PFSK-1 (cell line): ENCODE measurements around the gene ANGPT4.

Source experiments
- FOXP2 ChIP-seq: optimal IDR thresholded peaks from 2 replicates; pipeline ENCODE3; 2011; ENCODE audit warnings: borderline replicate concordance, control low read depth, inconsistent platforms; ENCODE audit not compliant: insufficient read depth; ENCODE audit errors: extremely low read length, extremely low read depth
- POLR2AphosphoS5 ChIP-seq: IDR thresholded peaks from 2 replicates; pipeline ENCODE4 v1.6.1; 2012; ENCODE audit warnings: low read depth, mild to moderate bottlenecking, control low read depth, low read length, moderate library complexity
- SIN3A ChIP-seq: IDR thresholded peaks from 2 replicates; pipeline ENCODE4 v1.6.1; 2012; ENCODE audit warnings: mild to moderate bottlenecking, low read length, moderate library complexity, borderline replicate concordance; ENCODE audit not compliant: insufficient read depth
- TAF1 ChIP-seq: IDR thresholded peaks from 2 replicates; pipeline ENCODE4 v1.6.1; 2012; ENCODE audit warnings: low read length, control low read depth, borderline replicate concordance; ENCODE audit not compliant: insufficient read depth
- TF ChIP-seq, protein P1 (sequence below), 2 experiments: IDR thresholded peaks; 2 replicates each; pipeline versions ENCODE4 v1.6.1 to v1.8.0; 2011 to 2012; ENCODE audit warnings: low read depth in 2 of 2, low read length in 2 of 2, control low read depth in 1 of 2, inconsistent platforms in 1 of 2, mild to moderate bottlenecking in 1 of 2, moderate library complexity in 1 of 2; ENCODE audit not compliant: insufficient read depth in 1 of 2

Gene ANGPT4

DNA sequence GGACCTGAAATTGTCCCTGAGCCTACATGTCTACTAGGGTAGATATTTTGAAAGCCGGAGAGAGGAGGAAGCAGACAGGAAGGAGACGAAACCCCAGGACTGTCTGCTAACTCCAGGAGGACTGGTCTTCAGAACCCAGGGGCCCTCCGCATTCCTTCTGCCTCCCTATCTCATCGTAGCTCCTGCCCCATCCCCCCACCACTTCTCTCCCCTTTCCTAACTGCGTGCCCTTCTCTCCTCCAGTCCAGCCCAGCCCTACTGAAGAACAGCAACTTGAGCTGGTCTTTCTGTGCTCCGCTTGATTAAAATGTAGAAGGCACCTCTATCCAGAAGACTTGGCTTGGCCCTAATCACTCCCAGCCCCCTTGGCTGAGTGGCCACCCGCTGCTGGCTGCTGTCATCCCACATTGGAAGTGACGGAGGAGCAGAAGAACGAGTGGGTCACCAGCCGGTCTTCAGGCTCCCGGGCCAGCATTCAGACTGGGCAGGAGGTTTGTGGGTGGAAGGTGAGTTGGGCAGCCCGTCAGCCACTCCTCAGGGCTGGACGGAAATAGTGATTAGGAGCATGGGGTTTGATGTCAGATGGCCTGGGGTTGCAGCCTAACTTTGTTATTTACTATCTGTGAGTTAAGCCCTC, 28.8 kb upstream of the ANGPT4 start:
- TF ChIP-seq FOXP2 (no peak), SIN3A (no peak), TAF1 (no peak), POLR2AphosphoS5 (no peak)
- TF ChIP-seq, protein P1, sequence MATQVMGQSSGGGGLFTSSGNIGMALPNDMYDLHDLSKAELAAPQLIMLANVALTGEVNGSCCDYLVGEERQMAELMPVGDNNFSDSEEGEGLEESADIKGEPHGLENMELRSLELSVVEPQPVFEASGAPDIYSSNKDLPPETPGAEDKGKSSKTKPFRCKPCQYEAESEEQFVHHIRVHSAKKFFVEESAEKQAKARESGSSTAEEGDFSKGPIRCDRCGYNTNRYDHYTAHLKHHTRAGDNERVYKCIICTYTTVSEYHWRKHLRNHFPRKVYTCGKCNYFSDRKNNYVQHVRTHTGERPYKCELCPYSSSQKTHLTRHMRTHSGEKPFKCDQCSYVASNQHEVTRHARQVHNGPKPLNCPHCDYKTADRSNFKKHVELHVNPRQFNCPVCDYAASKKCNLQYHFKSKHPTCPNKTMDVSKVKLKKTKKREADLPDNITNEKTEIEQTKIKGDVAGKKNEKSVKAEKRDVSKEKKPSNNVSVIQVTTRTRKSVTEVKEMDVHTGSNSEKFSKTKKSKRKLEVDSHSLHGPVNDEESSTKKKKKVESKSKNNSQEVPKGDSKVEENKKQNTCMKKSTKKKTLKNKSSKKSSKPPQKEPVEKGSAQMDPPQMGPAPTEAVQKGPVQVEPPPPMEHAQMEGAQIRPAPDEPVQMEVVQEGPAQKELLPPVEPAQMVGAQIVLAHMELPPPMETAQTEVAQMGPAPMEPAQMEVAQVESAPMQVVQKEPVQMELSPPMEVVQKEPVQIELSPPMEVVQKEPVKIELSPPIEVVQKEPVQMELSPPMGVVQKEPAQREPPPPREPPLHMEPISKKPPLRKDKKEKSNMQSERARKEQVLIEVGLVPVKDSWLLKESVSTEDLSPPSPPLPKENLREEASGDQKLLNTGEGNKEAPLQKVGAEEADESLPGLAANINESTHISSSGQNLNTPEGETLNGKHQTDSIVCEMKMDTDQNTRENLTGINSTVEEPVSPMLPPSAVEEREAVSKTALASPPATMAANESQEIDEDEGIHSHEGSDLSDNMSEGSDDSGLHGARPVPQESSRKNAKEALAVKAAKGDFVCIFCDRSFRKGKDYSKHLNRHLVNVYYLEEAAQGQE (IDR thresholded peaks at IDR 0.05; ENCODE audit: insufficient read depth in 1 of 2, low read depth in 2 of 2, low read length in 2 of 2): no peak

DNA sequence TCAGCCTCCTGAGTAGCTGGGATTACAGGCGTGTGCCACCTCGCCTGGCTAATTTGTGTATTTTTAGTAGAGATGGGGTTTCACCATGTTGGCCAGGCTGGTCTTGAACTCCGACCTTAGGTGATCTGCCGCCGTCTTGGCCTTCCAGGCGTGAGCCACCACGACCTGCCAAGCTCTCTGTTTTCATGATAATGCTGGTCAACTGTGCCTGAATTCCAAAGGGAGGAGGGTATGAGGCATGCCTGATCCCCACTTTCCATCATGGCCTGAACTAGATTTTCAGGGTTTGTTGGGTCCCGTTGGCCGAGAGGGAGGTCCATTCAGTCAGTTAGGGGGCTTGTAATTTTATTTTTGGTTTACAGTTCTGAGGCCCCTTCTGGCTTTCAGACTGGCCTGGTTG, 28.0 kb upstream of the ANGPT4 start:
- TF ChIP-seq POLR2AphosphoS5 (no peak), SIN3A (no peak), TAF1 (no peak), FOXP2 (no peak)
- TF ChIP-seq, protein P1 (IDR thresholded peaks at IDR 0.05; ENCODE audit: insufficient read depth in 1 of 2, low read depth in 2 of 2, low read length in 2 of 2): no peak

DNA sequence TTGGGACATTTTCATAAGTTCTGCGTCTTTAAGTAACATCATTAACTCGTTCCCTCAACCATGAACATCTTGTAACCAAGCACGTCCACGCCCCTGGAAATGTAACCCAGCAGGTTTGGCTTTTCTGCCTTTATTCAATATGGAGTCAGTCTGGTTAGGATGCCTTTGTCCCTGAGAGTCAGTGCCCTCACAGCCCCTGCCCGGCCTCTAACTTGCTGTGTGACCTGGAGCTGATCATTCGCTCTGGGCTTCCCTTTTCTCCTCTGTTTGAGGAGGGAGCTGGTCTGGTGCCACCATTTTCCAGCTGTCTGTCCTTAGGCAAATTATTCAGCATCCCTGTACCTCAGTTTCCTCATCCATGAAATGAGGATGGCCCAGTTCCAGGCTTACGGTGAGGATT, 26.5 kb upstream of the ANGPT4 start:
- TF ChIP-seq FOXP2 (no peak), TAF1 (no peak), SIN3A (no peak), POLR2AphosphoS5 (no peak)
- TF ChIP-seq, protein P1 (IDR thresholded peaks at IDR 0.05; ENCODE audit: insufficient read depth in 1 of 2, low read depth in 2 of 2, low read length in 2 of 2): no peak

DNA sequence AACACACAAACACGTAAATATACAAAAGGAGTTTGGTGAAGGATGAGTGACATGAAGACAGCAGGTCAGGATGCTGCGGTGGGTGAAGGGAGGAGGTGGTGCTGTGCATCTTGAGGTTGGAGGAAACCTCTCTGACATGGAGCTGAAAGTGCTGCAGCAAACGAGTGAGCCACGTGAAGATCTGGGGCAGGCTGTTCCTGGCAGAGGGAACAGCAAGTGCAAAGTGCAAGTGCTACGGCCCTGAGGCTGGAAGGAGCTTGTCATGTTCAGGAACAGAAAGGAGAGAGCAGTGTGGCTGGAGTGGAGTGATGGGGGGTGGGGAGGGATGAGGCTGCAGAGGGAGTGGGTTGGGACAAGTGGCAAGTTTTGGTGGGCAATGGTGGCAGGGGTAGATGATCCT, 24.8 kb upstream of the ANGPT4 start:
- TF ChIP-seq TAF1 (no peak), POLR2AphosphoS5 (no peak), SIN3A (no peak), FOXP2 (no peak)
- TF ChIP-seq, protein P1 (IDR thresholded peaks at IDR 0.05; ENCODE audit: insufficient read depth in 1 of 2, low read depth in 2 of 2, low read length in 2 of 2): no peak

DNA sequence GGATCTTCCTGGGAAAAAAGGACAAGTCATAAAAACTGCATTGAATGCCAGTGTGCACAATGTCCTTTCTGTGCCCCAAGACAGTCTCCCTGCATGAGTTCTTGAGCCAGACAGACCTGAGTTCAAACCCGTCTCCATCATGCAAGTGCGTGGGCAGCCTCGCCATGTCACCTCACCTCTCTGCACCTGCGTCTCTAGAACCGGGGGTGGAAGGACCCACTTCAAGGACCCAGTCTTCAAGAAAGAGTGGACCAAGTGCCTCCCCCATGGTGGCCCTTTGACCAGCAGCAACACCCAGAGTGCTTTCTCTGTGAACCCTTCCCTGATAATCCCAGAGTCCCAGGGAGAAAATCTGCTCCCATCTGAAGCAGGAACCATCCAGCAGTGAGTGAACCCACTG, 23.5 kb upstream of the ANGPT4 start:
- TF ChIP-seq TAF1 (no peak), FOXP2 (no peak), POLR2AphosphoS5 (no peak), SIN3A (no peak)
- TF ChIP-seq, protein P1 (IDR thresholded peaks at IDR 0.05; ENCODE audit: insufficient read depth in 1 of 2, low read depth in 2 of 2, low read length in 2 of 2): no peak
